GM18907 (cell line): ENCODE measurements around the gene GPR18.
"Not testable (repeated sequence)": the region's sequence is repeated elsewhere in the genome, so short reads cannot be mapped to it uniquely, and the experiment has no call there.

Experiments
- ATAC-seq: cut with Tn5 transposase; IDR thresholded peaks from one replicate; pipeline ENCODE4 v1.9.1; 2021; ENCODE audit warnings: mild to moderate bottlenecking, moderate library complexity; ENCODE audit not compliant: unreplicated experiment

The GPR18 gene

GRCh38 chr13:99231721-99232120 is 26.5 kb downstream of the GPR18 start:
- ATAC-seq, result no peak

GRCh38 chr13:99230991-99231390 is 27.2 kb downstream of the GPR18 start:
- no peak for ATAC-seq

- ATAC-seq, result not testable (repeated sequence)
Observed at GRCh38 chr13:99230588-99230987, 27.6 kb downstream of the GPR18 start.

GRCh38 chr13:99228737-99229691 is 29.2 kb downstream of the GPR18 start:
- peak; percentile 94 for ATAC-seq

GRCh38 chr13:99227909-99228688 is 30.1 kb downstream of the GPR18 start:
- no peak for ATAC-seq

- no peak for ATAC-seq
Observed at GRCh38 chr13:99227331-99227900, 30.8 kb downstream of the GPR18 start.

GRCh38 chr13:99226513-99226912 is 31.7 kb downstream of the GPR18 start:
- ATAC-seq, result no peak

- no peak for ATAC-seq
Observed at GRCh38 chr13:99225078-99225477, 33.1 kb downstream of the GPR18 start.

GRCh38 chr13:99224021-99224420 is 34.2 kb downstream of the GPR18 start:
- ATAC-seq, result no peak

GRCh38 chr13:99223587-99223986 is 34.6 kb downstream of the GPR18 start:
- ATAC-seq, result no peak

- no peak for ATAC-seq
Observed at GRCh38 chr13:99221567-99222239, 36.5 kb downstream of the GPR18 start.

- ATAC-seq, result no peak
Observed at GRCh38 chr13:99220199-99220935, 37.8 kb downstream of the GPR18 start.

- peak; percentile 58 for ATAC-seq
Observed at GRCh38 chr13:99218969-99219368, 39.2 kb downstream of the GPR18 start.

- ATAC-seq, result no peak
Observed at GRCh38 chr13:99218545-99218944, 39.6 kb downstream of the GPR18 start.

- ATAC-seq, result no peak
Observed at GRCh38 chr13:99218126-99218525, 40.1 kb downstream of the GPR18 start.

GRCh38 chr13:99217461-99218110 is 40.6 kb downstream of the GPR18 start:
- ATAC-seq, result no peak

GRCh38 chr13:99215184-99215830 is 42.9 kb downstream of the GPR18 start:
- ATAC-seq, result no peak

- ATAC-seq, result no peak
Observed at GRCh38 chr13:99214731-99215130, 43.4 kb downstream of the GPR18 start.

GRCh38 chr13:99214232-99214631 is 43.9 kb downstream of the GPR18 start:
- peak; percentile 65 for ATAC-seq
